CD14-positive monocyte (primary cell): ENCODE results near the gene SATL1. TPM values are rescaled to one million over a fixed set of nuclear protein-coding genes. Genes with fewer than 3 reads are reported as not detected.
"Not testable (repeated sequence)": the region's sequence is repeated elsewhere in the genome, so short reads cannot be mapped to it uniquely, and the experiment has no call there.

Experiments
- DNase-seq, 3 donors: peaks; one replicate each; pipeline ENCODE4 v3.0.0-alpha.2; 2011 to 2022
- H2AFZ ChIP-seq: 2 replicates; pipeline ENCODE4 v1.6.0; 2012; ENCODE audit warnings: mild to moderate bottlenecking, low read depth, low read length, inconsistent platforms; ENCODE audit not compliant: insufficient read depth, poor library complexity, severe bottlenecking
- H3K27ac ChIP-seq, 2 donors: 1 replicate in 1 of 2; 2 replicates in 1 of 2; pipeline ENCODE4 v1.5.1; 2012 to 2013; ENCODE audit warnings: low read length in 2 of 2, control low read depth in 1 of 2, inconsistent platforms in 1 of 2, low read depth in 1 of 2, mild to moderate bottlenecking in 1 of 2
- H3K27me3 ChIP-seq, 2 donors: one replicate each; pipeline versions ENCODE4 v1.6.0 to v1.6.1; 2011 to 2013; ENCODE audit warnings: low read length in 2 of 2; ENCODE audit not compliant: control insufficient read depth in 2 of 2, insufficient read depth in 2 of 2
- H3K36me3 ChIP-seq, 2 donors: replicated peaks in 1 of 2; 1 replicate in 1 of 2; 2 replicates in 1 of 2; pipeline versions ENCODE4 v1.5.1 to v1.6.1; 2012 to 2013; ENCODE audit warnings: low read length in 2 of 2, control low read depth in 1 of 2, inconsistent platforms in 1 of 2, mild to moderate bottlenecking in 1 of 2; ENCODE audit not compliant: insufficient read depth in 2 of 2, control insufficient read depth in 1 of 2
- H3K4me1 ChIP-seq, 2 donors: 1 replicate in 1 of 2; 2 replicates in 1 of 2; pipeline versions ENCODE4 v1.5.1 to v1.6.1; 2012 to 2013; ENCODE audit warnings: low read length in 2 of 2, control low read depth in 1 of 2, inconsistent platforms in 1 of 2, mild to moderate bottlenecking in 1 of 2, moderate library complexity in 1 of 2; ENCODE audit not compliant: insufficient read depth in 2 of 2, control insufficient read depth in 1 of 2
- H3K4me2 ChIP-seq: replicated peaks from 2 replicates; pipeline ENCODE3; 2012; ENCODE audit warnings: low read length, moderate library complexity, mild to moderate bottlenecking; ENCODE audit not compliant: poor library complexity, severe bottlenecking; ENCODE audit errors: extremely low read depth
- H3K4me3 ChIP-seq, 3 experiments: fragments of 200-600 bp in 1 of 3; sonication (generic) in 1 of 3; replicated peaks in 1 of 3; 1 replicate in 2 of 3; 2 replicates in 1 of 3; pipeline ENCODE4 v1.5.1; 2011 to 2013; ENCODE audit warnings: low read length in 3 of 3, mild to moderate bottlenecking in 3 of 3, control low read depth in 2 of 3, low read depth in 2 of 3, inconsistent platforms in 1 of 3, moderate library complexity in 1 of 3
- H3K79me2 ChIP-seq: 2 replicates; pipeline ENCODE4 v1.6.0; 2012; ENCODE audit warnings: mild to moderate bottlenecking, control low read depth, inconsistent platforms, low read length, moderate library complexity; ENCODE audit not compliant: insufficient read depth
- H3K9ac ChIP-seq: 2 replicates; pipeline ENCODE4 v1.6.0; 2017; ENCODE audit warnings: low read length, mild to moderate bottlenecking; ENCODE audit not compliant: insufficient read depth, poor library complexity, severe bottlenecking
- H3K9me3 ChIP-seq, 2 donors: replicated peaks in 1 of 2; 1 replicate in 1 of 2; 2 replicates in 1 of 2; pipeline versions ENCODE4 v1.5.1 to v1.6.1; 2012 to 2013; ENCODE audit warnings: low read length in 2 of 2, control low read depth in 1 of 2; ENCODE audit not compliant: control insufficient read depth in 1 of 2, insufficient read depth in 1 of 2
- H4K20me1 ChIP-seq: 2 replicates; pipeline ENCODE4 v1.6.0; 2012; ENCODE audit warnings: mild to moderate bottlenecking, low read length, control low read depth, moderate library complexity; ENCODE audit not compliant: insufficient read depth
- H3K27ac Mint-ChIP-seq, 7 donors: one replicate each; pipeline ENCODE4 v1.8.0; 2020; ENCODE audit warnings: mild to moderate bottlenecking in 7 of 7, mixed read lengths in 7 of 7, moderate library complexity in 6 of 7, inconsistent platforms in 2 of 7
- H3K27me3 Mint-ChIP-seq, 3 donors: one replicate each; pipeline ENCODE4 v1.8.0; 2021 to 2022; ENCODE audit warnings: low read depth in 3 of 3, mild to moderate bottlenecking in 3 of 3, mixed read lengths in 3 of 3, moderate library complexity in 3 of 3, inconsistent platforms in 1 of 3
- H3K36me3 Mint-ChIP-seq, 2 donors: one replicate each; pipeline ENCODE4 v1.8.0; 2020; ENCODE audit warnings: mixed read lengths in 2 of 2, inconsistent platforms in 1 of 2, mild to moderate bottlenecking in 1 of 2
- H3K4me1 Mint-ChIP-seq: one replicate; pipeline ENCODE4 v1.8.0; 2020; ENCODE audit warnings: mild to moderate bottlenecking, mixed read lengths
- H3K4me3 Mint-ChIP-seq, 2 donors: one replicate each; pipeline ENCODE4 v1.8.0; 2020; ENCODE audit warnings: mild to moderate bottlenecking in 2 of 2, mixed read lengths in 2 of 2, moderate library complexity in 1 of 2
- H3K9me3 Mint-ChIP-seq, 7 donors: one replicate each; pipeline ENCODE4 v1.8.0; 2020 to 2022; ENCODE audit warnings: mixed read lengths in 7 of 7, mild to moderate bottlenecking in 6 of 7, moderate library complexity in 6 of 7, inconsistent platforms in 2 of 7
- CTCF ChIP-seq: fragments of 200-600 bp; IDR thresholded peaks from one replicate; pipeline ENCODE4 v1.8.0; 2022; ENCODE audit warnings: antibody characterized with exemption, mild to moderate bottlenecking
- WGBS: methylation state at CpG from one replicate; pipeline ENCODE4 v1.1.5; 2013; ENCODE audit warnings: missing lambda C conversion rate; ENCODE audit not compliant: insufficient coverage; 5-methylcytosine and 5-hydroxymethylcytosine counted together
- intact Hi-C, 2 donors: fragments of 100-400 bp; cut with micrococcal nuclease; formaldehyde crosslinking; loops; one replicate each; pipeline versions ENCODE4 v1.15.0 to v1.15.1; 2023
- polyA minus RNA-seq: library from RNA; depleted of rRNA, polyadenylated mRNA; stranded (reverse); fragments of >200 nt; gene quantifications from 2 replicates; pipeline ENCODE4 v1.2.3, GENCODE V29; 2012
- polyA plus RNA-seq, 3 donors: library from polyadenylated mRNA; depleted of rRNA in 1 of 3; unstranded in 2 of 3; stranded (reverse) in 1 of 3; fragments of 300-500 nt in 2 of 3; fragments of >200 nt in 1 of 3; fragmentation: Illumina TruSeq in 2 of 3; gene quantifications; 1 replicate in 2 of 3; 2 replicates in 1 of 3; pipeline ENCODE4 v1.2.3, GENCODE V29; 2012 to 2021
- total RNA-seq, 12 experiments: library from RNA in 1 of 12; stranded (reverse) in 1 of 12; fragments of 120-200 nt in 1 of 12; gene quantifications; one replicate each; pipeline ENCODE4 v1.2.4 and lab custom pipeline; 2013 to 2026; ENCODE audit warnings: mixed read lengths in 6 of 12, inconsistent platforms in 1 of 12

The SATL1 gene
- 0.02 TPM for total RNA-seq (2013)
- polyA plus RNA-seq: not detected
- polyA minus RNA-seq: not detected in 2 replicates
- 0 to 0.90 (median 0) reads per million in 11 experiments for total RNA-seq (lab: John Stamatoyannopoulos, UW)

- H3K4me2 ChIP-seq: peak within 1 kb of the TSS; percentile 81
- peak within 1 kb of the TSS; percentile 31 to 74 (median 45) for H3K4me3 ChIP-seq
- H3K27me3 ChIP-seq: no peaks in the 10 kb centered on the region
- no peaks in the 10 kb centered on the region for H4K20me1 ChIP-seq
- H3K36me3 Mint-ChIP-seq: no peaks in the 10 kb centered on the region
- peaks cover 0 to 5% (median 4%) of the 10 kb centered on the region in 7 donors for H3K9me3 Mint-ChIP-seq
- no peaks in the 10 kb centered on the region for H3K36me3 ChIP-seq
- intact Hi-C loops: no loop called here
- H3K27ac ChIP-seq: no peak within 1 kb of the TSS
- peak within 1 kb of the TSS; percentile 73 for H2AFZ ChIP-seq
- TF ChIP-seq CTCF: no peak
- H3K9me3 ChIP-seq: no peaks in the 10 kb centered on the region
- peak within 1 kb of the TSS in 1 of 7 donors; percentile 23 for H3K27ac Mint-ChIP-seq
- H3K4me3 Mint-ChIP-seq: peak within 1 kb of the TSS; percentile 81 to 95
- H3K9ac ChIP-seq: peak within 1 kb of the TSS; percentile 30
- H3K27me3 Mint-ChIP-seq: peaks cover 7 to 21% (median 13%) of the 10 kb centered on the region in 3 donors
- no peak for DNase-seq
- 0% methylated on average over 37 of the region's 65 CpGs for WGBS
- H3K79me2 ChIP-seq: no peaks in the 10 kb centered on the region
- peaks cover 0 to 2% of the 10 kb centered on the region in 2 donors for H3K4me1 ChIP-seq
- peaks cover 17% of the 10 kb centered on the region for H3K4me1 Mint-ChIP-seq
These were observed at the start of gene SATL1, which contains the start of gene ZNF711 for GRCh38 chrX:85243761-85244449. Gene SATL1, minus strand, starts transcription at chrX:85243779. Its CDS starts 134,811 bp downstream, at chrX:85108968. Gene ZNF711, plus strand, starts transcription at chrX:85243991. Its CDS starts 3,582 bp downstream, at chrX:85247573.

- Mint-ChIP-seq H3K36me3 (no peaks in the 10 kb centered on the region), H3K4me1 (no peaks in the 10 kb centered on the region), H3K4me3 (no peak overlapping the region), H3K27me3 (peaks cover 0 to 3% (median 0%) of the 10 kb centered on the region in 3 donors), H3K27ac (no peak overlapping the region), H3K9me3 (peaks cover 0 to 10% (median 2%) of the 10 kb centered on the region in 7 donors)
- no peak for TF ChIP-seq CTCF
- Histone ChIP-seq H3K36me3 (no peaks in the 10 kb centered on the region), H3K27me3 (no peaks in the 10 kb centered on the region), H3K9me3 (no peaks in the 10 kb centered on the region), H3K27ac (no peak overlapping the region), H2AFZ (no peak overlapping the region), H3K4me3 (no peak overlapping the region), H3K4me1 (no peaks in the 10 kb centered on the region), H3K4me2 (no peak overlapping the region), H3K9ac (no peak overlapping the region), H4K20me1 (no peaks in the 10 kb centered on the region), H3K79me2 (no peaks in the 10 kb centered on the region)
- no CpG with 5 or more reads among the region's 7 CpGs for WGBS
- intact Hi-C loops: no loop called here
- no peak for DNase-seq
These were observed 45.6 kb upstream of the SATL1 start for GRCh38 chrX:85288992-85289723.

- H4K20me1 ChIP-seq, H3K4me1 Mint-ChIP-seq, H3K4me1 ChIP-seq, H3K27ac Mint-ChIP-seq, H3K27me3 ChIP-seq, H3K9ac ChIP-seq, H3K4me3 ChIP-seq, H3K79me2 ChIP-seq, H3K4me2 ChIP-seq, DNase-seq, H3K9me3 Mint-ChIP-seq, H3K36me3 Mint-ChIP-seq, H3K27ac ChIP-seq, H3K36me3 ChIP-seq, H3K9me3 ChIP-seq, H3K27me3 Mint-ChIP-seq, intact Hi-C loops, H3K4me3 Mint-ChIP-seq, H2AFZ ChIP-seq: not testable (repeated sequence)
- no CpG with 5 or more reads among the region's 6 CpGs for WGBS
These were observed 41.7 kb upstream of the SATL1 start for GRCh38 chrX:85285286-85285685.
